Measurements from ENCODE around the gene TENT5C.

GRCh38 chr1:117654493-117655219, 48.8 kb downstream of the TENT5C start:
- TF ChIP-seq SP1 (IDR thresholded peaks at IDR 0.05) (no peak), HDGF (IDR thresholded peaks at IDR 0.05; ENCODE audit: borderline replicate concordance) (no peak), PKNOX1 (IDR thresholded peaks at IDR 0.05) (0 out of 2 replicates have a peak, but pooled peaks have one; percentile 14), FOXA1 (IDR thresholded peaks at IDR 0.05) (no peak), ZNF384 (IDR thresholded peaks at IDR 0.05) (no peak), ELF4 (IDR thresholded peaks at IDR 0.05) (no peak), BHLHE40 (IDR thresholded peaks at IDR 0.05; ENCODE audit: borderline replicate concordance) (no peak), SUZ12 (IDR thresholded peaks at IDR 0.05) (no peak)

Data from HEK293T (cell line).